ENCODE data around the gene ADRA2C. TPM values are rescaled to one million over a fixed set of nuclear protein-coding genes. Genes with fewer than 3 reads are reported as not detected.

Gene ADRA2C
- total RNA-seq, 1 experiment from 2014 or later: 28.1 TPM

- TF ChIP-seq ATF3 (IDR thresholded peaks at IDR 0.05) (no peak), REST (IDR thresholded peaks at IDR 0.05; ENCODE audit: low read depth) (no peak), EGR1 (IDR thresholded peaks at IDR 0.05; ENCODE audit: low read depth) (no peak), CTCF (IDR thresholded peaks at IDR 0.05 in 2 of 3, conservative IDR thresholded peaks at IDR 0.05 in 1 of 3; ENCODE audit: borderline replicate concordance in 1 of 3, insufficient read depth in 1 of 3, low read depth in 2 of 3, low read length in 2 of 3) (no peak), TCF7L2 (IDR thresholded peaks at IDR 0.05; ENCODE audit: borderline replicate concordance, extremely low read depth, insufficient read depth, insufficient read length) (no peak), YY1 (IDR thresholded peaks at IDR 0.05; ENCODE audit: extremely low read depth, insufficient replicate concordance, low read depth, low read length) (no peak), CBX3 (IDR thresholded peaks at IDR 0.05; ENCODE audit: low read depth) (no peak), ZNF274 (IDR thresholded peaks at IDR 0.05; ENCODE audit: low read depth, low read length) (no peak), FOSL1 (IDR thresholded peaks at IDR 0.05; ENCODE audit: low read depth) (no peak), POLR2AphosphoS5 (IDR thresholded peaks at IDR 0.05; ENCODE audit: low read depth, low read length) (no peak), ZFX (IDR thresholded peaks at IDR 0.05) (no peak), ZBTB33 (IDR thresholded peaks at IDR 0.05; ENCODE audit: extremely low read depth, insufficient replicate concordance, low read length) (no peak), SRF (IDR thresholded peaks at IDR 0.05; ENCODE audit: low read depth) (no peak), POLR2A (IDR thresholded peaks at IDR 0.05; ENCODE audit: borderline replicate concordance, extremely low read depth, insufficient read depth, insufficient read length) (no peak), RAD21 (IDR thresholded peaks at IDR 0.05; ENCODE audit: low read depth) (no peak), SP1 (IDR thresholded peaks at IDR 0.05; ENCODE audit: low read depth) (no peak), CEBPB (IDR thresholded peaks at IDR 0.05; ENCODE audit: low read depth) (no peak), JUND (IDR thresholded peaks at IDR 0.05) (no peak)
- ChIA-PET CTCF (no interaction called here), RAD21 (ENCODE audit: low non-redundant PET in 1 of 2, low total read pairs in 2 of 2, uncharacterized antibody in 2 of 2, unreplicated experiment in 2 of 2) (no interaction called here), POLR2A (no interaction called here)
- intact Hi-C loops (cut with micrococcal nuclease): no loop called here
- no peaks in the 10 kb centered on the region for H3K27me3 ChIP-seq (ENCODE audit: insufficient read depth, low read length)
- no peak for DNase-seq (ENCODE audit: low read depth, low spot score)
- no peaks in the 10 kb centered on the region for H4K20me1 ChIP-seq (ENCODE audit: insufficient read depth)
- H3K4me3 ChIP-seq (replicated peaks in 1 of 2; ENCODE audit: low read depth in 1 of 2, low read length in 2 of 2): no peak overlapping the region
- ATAC-seq: no peak
- H3K4me1 ChIP-seq (ENCODE audit: control insufficient read depth in 1 of 2, insufficient read depth in 2 of 2, low read length in 2 of 2): no peaks in the 10 kb centered on the region
- H3K36me3 ChIP-seq (ENCODE audit: control insufficient read depth in 1 of 2, insufficient read depth in 2 of 2, low read length in 2 of 2): no peaks in the 10 kb centered on the region
- H3K9ac ChIP-seq (ENCODE audit: low read length): no peak overlapping the region
- peaks cover 0 to 12% of the 10 kb centered on the region in 2 experiments; a peak in 1 of 4 replicates for H3K9me3 ChIP-seq (ENCODE audit: control insufficient read depth in 1 of 2, insufficient read depth in 1 of 2, low read depth in 1 of 2, low read length in 2 of 2)
- H3K27ac ChIP-seq (ENCODE audit: low read depth, low read length): no peak overlapping the region
- no TSS peak for BruUV-seq (replicated peaks)
- H3K4me2 ChIP-seq (ENCODE audit: low read length): no peak overlapping the region
- H2AFZ ChIP-seq (ENCODE audit: low read depth, low read length, poor library complexity, severe bottlenecking): no peak overlapping the region
- H3K79me2 ChIP-seq (ENCODE audit: insufficient read depth, low read length): no peaks in the 10 kb centered on the region
- H3K9me2 ChIP-seq (ENCODE audit: insufficient read depth): no peaks in the 10 kb centered on the region
Measured at GRCh38 chr4:3721627-3722026, 44.6 kb upstream of the ADRA2C start.

All from HCT116 (cell line).